ENCODE measurements around the gene ANKRD39. TPM values are rescaled to one million over a fixed set of nuclear protein-coding genes. Genes with fewer than 3 reads are reported as not detected.

ANKRD39 gene
- total RNA-seq, 4 donors from 2014 or later: 5.8 to 17.3 (median 15.4) TPM

DNA sequence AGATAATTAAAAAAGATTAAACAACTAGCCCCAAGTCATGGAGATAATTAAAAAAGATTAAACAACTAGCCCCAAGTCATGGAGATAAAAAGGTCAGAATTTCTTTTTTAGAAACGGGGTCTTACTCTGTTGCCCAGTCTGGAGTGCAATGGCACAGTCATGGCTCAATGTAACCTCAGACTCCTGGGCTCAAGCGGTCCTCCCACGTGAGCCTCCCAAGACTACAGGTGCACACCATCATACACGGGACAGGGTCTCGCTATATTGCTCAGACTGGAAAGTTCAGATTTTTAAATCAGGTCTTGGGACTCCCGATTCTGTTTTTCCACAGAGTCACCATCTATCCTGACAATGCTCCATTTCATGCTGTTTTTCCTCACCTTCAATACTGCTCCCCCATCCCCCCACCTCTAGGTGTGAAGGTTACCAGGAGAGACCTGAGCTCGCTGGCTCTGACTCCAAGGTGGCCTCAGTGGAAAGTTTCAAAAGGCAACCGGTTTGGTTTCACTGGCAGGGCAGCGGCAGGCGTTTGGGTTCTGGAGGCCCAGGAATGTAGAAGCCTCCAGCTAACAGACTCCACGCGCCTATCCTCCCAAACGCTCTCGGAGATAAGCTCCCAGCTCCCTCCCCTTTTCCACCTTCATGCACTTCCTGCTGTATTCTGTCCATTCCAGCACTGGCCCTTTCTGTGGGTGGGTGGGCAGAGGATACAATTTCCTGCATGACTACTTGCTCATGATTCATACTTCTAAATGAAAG lies 15.0 kb upstream of the ANKRD39 start:
- Histone ChIP-seq H3K27ac (no peak overlapping the region), H3K27me3 (no peaks in the 10 kb centered on the region), H3K4me3 (no peak overlapping the region), H3K9me3 (no peaks in the 10 kb centered on the region), H3K36me3 (no peaks in the 10 kb centered on the region), H3K4me1 (peaks cover 0 to 19% (median 13%) of the 10 kb centered on the region in 4 donors)
- TF ChIP-seq CTCF (IDR thresholded peaks at IDR 0.05): no peak
- TF ChIP-seq POLR2A (IDR thresholded peaks at IDR 0.05): no peak
- DNase-seq: no peak

- H3K27me3 ChIP-seq: no peaks in the 10 kb centered on the region
- peak; percentile 61 to 81 (median 66) for DNase-seq
- no peaks in the 10 kb centered on the region for H3K9me3 ChIP-seq
- H3K4me1 ChIP-seq: peaks cover 0 to 29% (median 23%) of the 10 kb centered on the region in 4 donors
- peak overlapping the region; percentile 86 to 99 (median 92) for H3K27ac ChIP-seq
- peaks cover 0 to 7% (median 0%) of the 10 kb centered on the region in 3 donors for H3K36me3 ChIP-seq
- no peak for TF ChIP-seq POLR2A (IDR thresholded peaks at IDR 0.05)
- H3K4me3 ChIP-seq: peak overlapping the region; percentile 61 to 91 (median 74)
Observed at GRCh38 chr2:96870626-96871255, 12.9 kb upstream of the ANKRD39 start.

DNA sequence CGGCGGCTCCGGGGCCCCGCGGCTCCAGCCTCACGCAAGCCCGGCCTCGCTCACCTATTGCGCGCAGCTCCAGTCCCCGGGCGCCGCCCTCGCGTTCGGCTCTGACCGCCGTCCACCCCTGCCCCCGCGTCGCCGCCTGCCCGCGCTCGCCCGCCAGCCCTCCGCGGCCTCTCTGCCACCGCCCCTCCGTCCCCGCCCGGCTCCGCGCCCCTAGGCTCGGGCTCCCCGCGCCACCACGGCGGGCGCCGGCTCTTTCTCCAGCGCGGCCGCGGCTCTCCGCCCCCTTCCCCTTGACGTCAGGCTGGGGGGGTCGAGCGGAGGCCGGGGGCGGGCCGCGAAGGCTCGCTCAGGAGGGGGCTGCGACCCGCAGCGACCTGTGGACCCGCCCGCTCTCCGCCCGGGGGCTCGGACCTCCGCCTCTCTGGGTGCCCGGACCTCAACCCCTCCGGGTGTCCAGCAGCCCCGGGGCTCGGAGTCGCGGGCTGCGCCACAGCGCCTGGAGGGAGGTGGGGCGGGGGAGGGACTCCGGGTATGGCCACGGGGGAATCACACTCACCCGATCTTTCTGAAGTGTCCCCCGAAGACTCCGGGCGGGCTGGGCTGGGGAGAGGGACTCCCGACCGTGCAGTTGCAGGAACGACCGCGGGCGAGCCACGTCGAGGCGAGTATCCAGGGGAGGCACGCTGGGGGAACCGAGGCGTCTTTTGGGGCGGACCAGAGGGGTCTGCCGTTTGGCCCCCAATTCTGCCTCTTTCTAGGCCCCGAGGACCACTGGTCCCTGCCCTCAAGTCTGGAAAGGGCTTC lies 12.2 kb upstream of the ANKRD39 start, which contains the start of gene SEMA4C:
Gene SEMA4C, minus strand, starts transcription at position 259 of the 804 bp plus-strand sequence. CDS start 2,194 bp downstream, outside the sequence.
- DNase-seq: peak; percentile 47 to 76 (median 68)
- Histone ChIP-seq H3K4me1 (peaks cover 0 to 33% (median 24%) of the 10 kb centered on the region in 4 donors), H3K36me3 (peaks cover 0 to 14% (median 0%) of the 10 kb centered on the region in 3 donors), H3K27me3 (no peaks in the 10 kb centered on the region), H3K27ac (peak within 1 kb of the TSS; percentile 86 to 99 (median 92)), H3K9me3 (no peaks in the 10 kb centered on the region), H3K4me3 (peak within 1 kb of the TSS; percentile 61 to 91 (median 74))
- TF ChIP-seq CTCF (IDR thresholded peaks at IDR 0.05): no peak
- TF ChIP-seq POLR2A (IDR thresholded peaks at IDR 0.05): no peak

DNA sequence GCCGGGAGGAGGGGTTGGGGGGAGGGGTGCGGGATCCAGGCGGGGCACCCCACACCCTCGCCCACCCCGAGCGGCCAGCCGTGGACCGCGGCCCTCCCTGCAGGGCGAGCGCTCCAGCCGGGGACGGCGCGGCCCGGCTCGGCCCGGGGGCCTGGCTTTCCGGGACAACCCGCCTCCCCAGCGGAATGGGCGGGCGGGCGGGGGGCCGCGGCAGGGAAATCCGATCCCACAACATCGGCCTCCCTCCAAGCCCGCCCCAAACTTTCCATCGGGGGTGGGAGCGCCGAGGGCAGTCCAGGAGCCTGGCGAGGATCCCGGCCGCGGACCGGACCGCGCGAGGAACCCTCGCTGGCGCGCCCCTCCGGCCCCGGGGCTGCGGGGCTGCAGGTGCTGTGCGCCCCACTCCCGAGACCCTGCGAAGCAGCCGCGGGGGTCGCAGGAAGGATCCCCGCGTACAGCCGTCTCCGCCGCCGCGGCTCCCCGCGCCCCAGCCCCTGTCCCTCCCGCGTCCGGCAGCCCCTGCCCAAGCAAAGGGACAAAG lies 11.5 kb upstream of the ANKRD39 start:
- no peaks in the 10 kb centered on the region for H3K27me3 ChIP-seq
- peak overlapping the region; percentile 86 to 99 (median 92) for H3K27ac ChIP-seq
- no peaks in the 10 kb centered on the region for H3K9me3 ChIP-seq
- peaks cover 0 to 36% (median 21%) of the 10 kb centered on the region in 4 donors for H3K4me1 ChIP-seq
- H3K4me3 ChIP-seq: peak overlapping the region; percentile 61 to 91 (median 74)
- H3K36me3 ChIP-seq: peaks cover 0 to 21% (median 0%) of the 10 kb centered on the region in 3 donors
- peak in 2 of 3 donors; percentile 73 to 74 for DNase-seq
- TF ChIP-seq CTCF (IDR thresholded peaks at IDR 0.05) (no peak), POLR2A (IDR thresholded peaks at IDR 0.05) (no peak)

GRCh38 chr2:96868555-96869280 lies 10.9 kb upstream of the ANKRD39 start:
- peak; percentile 65 to 89 (median 77) for DNase-seq
- Histone ChIP-seq H3K4me3 (peak overlapping the region; percentile 61 to 91 (median 74)), H3K36me3 (peaks cover 0 to 27% (median 0%) of the 10 kb centered on the region in 3 donors), H3K9me3 (no peaks in the 10 kb centered on the region), H3K27ac (peak overlapping the region; percentile 86 to 99 (median 92)), H3K4me1 (peaks cover 0 to 36% (median 18%) of the 10 kb centered on the region in 4 donors), H3K27me3 (no peaks in the 10 kb centered on the region)
- TF ChIP-seq POLR2A (IDR thresholded peaks at IDR 0.05) (peak in 1 of 2 donors; percentile 34), CTCF (IDR thresholded peaks at IDR 0.05) (peak; percentile 30 to 62 (median 48))

Data from Peyer's patch (tissue), 4 donors.